HEK293T (cell line): ENCODE data around the gene NOL12.
A peak's percentile ranks its signal among the peaks of the same experiment; 100 is the strongest.

ENCODE experiments used
- CTCF ChIA-PET: fragments of 350-600 bp; formaldehyde crosslinking; extraction: SDS; loops from one replicate; lab custom pipeline; 2021; ENCODE audit warnings: antibody characterized with exemption, inconsistent platforms; lab: Yijun Ruan, JAX
- POLR2A ChIA-PET: fragments of 350-600 bp; formaldehyde crosslinking; extraction: SDS; loops from one replicate; lab custom pipeline; 2020; ENCODE audit warnings: antibody characterized with exemption, inconsistent platforms; lab: Yijun Ruan, JAX
- DNase-seq: peaks from one replicate; pipeline ENCODE4 v3.0.0; 2012; ENCODE audit warnings: mixed read lengths; ENCODE audit errors: extremely low spot score
- ARNT ChIP-seq: fragments of 450-650 bp; IDR thresholded peaks from 2 replicates; pipeline ENCODE4 v1.6.1; 2017; ENCODE audit warnings: mild to moderate bottlenecking
- BHLHE40 ChIP-seq: fragments of 450-650 bp; IDR thresholded peaks from 2 replicates; pipeline ENCODE4 v1.6.1; 2016; ENCODE audit warnings: mild to moderate bottlenecking, moderate library complexity, borderline replicate concordance
- CTBP1 ChIP-seq: fragments of 450-650 bp; IDR thresholded peaks from 2 replicates; pipeline ENCODE4 v1.6.1; 2016; ENCODE audit warnings: borderline replicate concordance
- ELF4 ChIP-seq: fragments of 450-650 bp; IDR thresholded peaks from 2 replicates; pipeline ENCODE4 v1.6.1; 2017; ENCODE audit warnings: antibody characterized with exemption
- FOXA1 ChIP-seq: fragments of 450-650 bp; IDR thresholded peaks from 2 replicates; pipeline ENCODE4 v1.6.1; 2016; ENCODE audit warnings: mild to moderate bottlenecking
- FOXK2 ChIP-seq: fragments of 450-650 bp; IDR thresholded peaks from 2 replicates; pipeline ENCODE4 v1.6.1; 2016; ENCODE audit warnings: mild to moderate bottlenecking
- FOXM1 ChIP-seq: fragments of 450-650 bp; IDR thresholded peaks from 2 replicates; pipeline ENCODE4 v1.6.1; 2017; ENCODE audit warnings: mild to moderate bottlenecking, borderline replicate concordance
- HDGF ChIP-seq: fragments of 450-650 bp; IDR thresholded peaks from 2 replicates; pipeline ENCODE4 v1.6.1; 2017; ENCODE audit warnings: antibody characterized with exemption, borderline replicate concordance
- L3MBTL2 ChIP-seq: fragments of 450-650 bp; conservative IDR thresholded peaks from 2 replicates; pipeline ENCODE4 v1.6.1; 2016; ENCODE audit warnings: mild to moderate bottlenecking
- LEF1 ChIP-seq: fragments of 450-650 bp; IDR thresholded peaks from 2 replicates; pipeline ENCODE4 v1.6.1; 2017; ENCODE audit warnings: mild to moderate bottlenecking, borderline replicate concordance
- NFRKB ChIP-seq: fragments of 450-650 bp; IDR thresholded peaks from 2 replicates; pipeline ENCODE4 v1.6.1; 2016; ENCODE audit warnings: mild to moderate bottlenecking, moderate library complexity
- SP1 ChIP-seq: fragments of 450-650 bp; IDR thresholded peaks from 2 replicates; pipeline ENCODE4 v1.6.1; 2017
- SUZ12 ChIP-seq: fragments of 450-650 bp; IDR thresholded peaks from 2 replicates; pipeline ENCODE4 v1.6.1; 2016; ENCODE audit warnings: mild to moderate bottlenecking
- TARDBP ChIP-seq: fragments of 450-650 bp; IDR thresholded peaks from 2 replicates; pipeline ENCODE4 v1.6.1; 2016
- ZNF384 ChIP-seq: fragments of 450-650 bp; IDR thresholded peaks from 2 replicates; pipeline ENCODE4 v1.6.1; 2016
- TF ChIP-seq, protein P1 (sequence below): fragments of 450-650 bp; IDR thresholded peaks from 2 replicates; pipeline ENCODE4 v1.6.1; 2016

Gene NOL12, protein sequence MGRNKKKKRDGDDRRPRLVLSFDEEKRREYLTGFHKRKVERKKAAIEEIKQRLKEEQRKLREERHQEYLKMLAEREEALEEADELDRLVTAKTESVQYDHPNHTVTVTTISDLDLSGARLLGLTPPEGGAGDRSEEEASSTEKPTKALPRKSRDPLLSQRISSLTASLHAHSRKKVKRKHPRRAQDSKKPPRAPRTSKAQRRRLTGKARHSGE

DNA sequence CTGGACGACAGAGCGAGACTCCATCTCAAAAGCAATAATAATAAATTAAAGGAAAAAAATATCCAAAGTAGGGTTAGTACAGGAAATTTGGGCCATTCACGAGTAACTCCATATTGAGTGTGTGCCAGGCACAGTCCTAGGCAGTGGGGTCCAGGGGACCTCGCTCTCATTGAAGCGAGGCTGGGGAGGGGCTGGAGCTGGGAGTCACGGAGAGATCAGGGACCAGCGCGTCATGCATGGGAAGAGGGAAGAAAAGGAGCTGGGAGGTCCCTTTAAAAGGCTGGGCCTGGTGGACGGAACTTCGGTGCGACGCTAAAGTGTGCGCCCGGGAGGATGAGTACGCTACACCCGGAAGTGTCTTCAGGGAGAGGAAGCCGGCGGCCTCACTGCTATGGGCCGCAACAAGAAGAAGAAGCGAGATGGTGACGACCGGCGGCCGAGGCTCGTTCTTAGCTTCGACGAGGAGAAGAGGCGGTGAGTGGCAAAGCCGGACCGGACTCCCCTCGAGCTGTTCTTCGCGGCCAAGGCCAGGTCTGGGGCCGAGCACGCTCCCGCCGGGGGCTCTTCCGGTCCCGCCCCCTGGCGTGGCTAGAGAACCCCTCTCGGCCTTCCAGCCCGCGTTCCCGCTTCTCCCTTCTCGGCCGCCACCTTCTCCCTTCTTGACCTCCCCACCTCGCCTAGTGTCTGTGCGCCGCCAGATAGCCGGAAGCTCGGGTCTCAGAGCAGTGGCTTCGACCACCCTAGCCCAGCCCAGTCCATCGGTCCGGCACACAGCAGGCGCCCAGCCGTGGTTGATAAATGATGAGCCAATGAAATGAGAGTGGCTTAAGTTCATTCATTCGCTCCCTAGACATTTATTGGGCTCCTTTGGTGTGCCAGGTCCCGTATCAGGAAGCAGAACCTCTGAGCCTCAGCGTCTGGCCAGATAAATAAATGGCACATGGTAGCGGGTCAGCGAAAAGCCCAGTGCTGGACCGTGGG lies at the start of gene NOL12:
NOL12 (plus strand) TSS at position 342 of the 981 bp plus-strand sequence; CDS start at position 392, 50 bp downstream.
- DNase-seq = peak; percentile 92
- ChIA-PET CTCF (interaction anchor here (0.6 to 1.1 kb wide), 3 partner anchors 12 to 43 kb away, joined by 3 to 6 read pairs (median 3); no protein-coding TSS in a partner anchor), POLR2A (interaction anchor here (0.6 to 2.3 kb wide), 20 partner anchors 9 to 121 kb away, joined by 3 to 33 read pairs (median 4); partner anchors contain the start of genes GCAT, GGA1, LGALS1 and PDXP)
- no peak for TF ChIP-seq BHLHE40
- peak; percentile 92; the same call in 1 of the 2 replicates for TF ChIP-seq CTBP1
- no peak for TF ChIP-seq SUZ12
- no peak for TF ChIP-seq ZNF384
- TF ChIP-seq, protein P1, sequence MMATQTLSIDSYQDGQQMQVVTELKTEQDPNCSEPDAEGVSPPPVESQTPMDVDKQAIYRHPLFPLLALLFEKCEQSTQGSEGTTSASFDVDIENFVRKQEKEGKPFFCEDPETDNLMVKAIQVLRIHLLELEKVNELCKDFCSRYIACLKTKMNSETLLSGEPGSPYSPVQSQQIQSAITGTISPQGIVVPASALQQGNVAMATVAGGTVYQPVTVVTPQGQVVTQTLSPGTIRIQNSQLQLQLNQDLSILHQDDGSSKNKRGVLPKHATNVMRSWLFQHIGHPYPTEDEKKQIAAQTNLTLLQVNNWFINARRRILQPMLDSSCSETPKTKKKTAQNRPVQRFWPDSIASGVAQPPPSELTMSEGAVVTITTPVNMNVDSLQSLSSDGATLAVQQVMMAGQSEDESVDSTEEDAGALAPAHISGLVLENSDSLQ = no peak
- TF ChIP-seq TARDBP = no peak
- no peak for TF ChIP-seq NFRKB
- no peak; the same call in 1 of the 2 replicates for TF ChIP-seq SP1
- TF ChIP-seq LEF1 = no peak
- TF ChIP-seq ARNT = no peak
- TF ChIP-seq FOXK2 = no peak
- TF ChIP-seq ELF4 = peak; percentile 96
- TF ChIP-seq FOXA1 = no peak
- no peak for TF ChIP-seq HDGF
- peak; percentile 42; the same call in 1 of the 2 replicates for TF ChIP-seq L3MBTL2
- TF ChIP-seq FOXM1 = no peak

DNA sequence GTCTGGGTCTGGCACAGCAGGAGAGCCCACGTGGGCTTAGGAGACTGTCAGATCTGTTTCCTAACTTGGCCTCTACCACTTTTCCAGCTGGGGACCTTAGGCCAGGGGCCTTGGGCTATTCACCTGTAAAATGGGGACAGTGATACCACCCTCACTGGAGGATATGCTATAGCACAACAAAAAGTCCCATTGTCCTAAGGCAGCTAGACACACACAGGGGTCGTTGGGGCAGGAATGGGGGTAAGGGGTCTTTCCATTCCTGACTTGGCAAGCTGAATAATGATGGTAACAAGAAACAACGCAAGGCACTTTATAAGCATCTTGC lies 49.2 kb upstream of the NOL12 start:
- TF ChIP-seq SUZ12 = no peak
- TF ChIP-seq ELF4 = no peak
- no peak for TF ChIP-seq ARNT
- TF ChIP-seq ZNF384 = no peak
- TF ChIP-seq NFRKB = no peak
- TF ChIP-seq BHLHE40 = no peak
- no peak for TF ChIP-seq HDGF
- TF ChIP-seq FOXA1 = no peak
- TF ChIP-seq LEF1 = no peak
- TF ChIP-seq FOXM1 = no peak
- TF ChIP-seq TARDBP = no peak
- no peak for TF ChIP-seq L3MBTL2
- TF ChIP-seq, protein P1 = no peak
- TF ChIP-seq SP1 = no peak
- TF ChIP-seq FOXK2 = no peak
- no peak for TF ChIP-seq CTBP1
- ChIA-PET POLR2A (interaction anchor here (1.4 to 7.9 kb wide), 3 partner anchors 22 to 28 kb away, joined by 4 to 58 read pairs (median 15); partner anchors contain the start of genes GGA1 and PDXP), CTCF (interaction anchor here (0.5 to 1.5 kb wide), 4 partner anchors 11 to 32 kb away, joined by 3 to 6 read pairs (median 4); partner anchors contain the start of gene PDXP)
- DNase-seq = no peak

DNA sequence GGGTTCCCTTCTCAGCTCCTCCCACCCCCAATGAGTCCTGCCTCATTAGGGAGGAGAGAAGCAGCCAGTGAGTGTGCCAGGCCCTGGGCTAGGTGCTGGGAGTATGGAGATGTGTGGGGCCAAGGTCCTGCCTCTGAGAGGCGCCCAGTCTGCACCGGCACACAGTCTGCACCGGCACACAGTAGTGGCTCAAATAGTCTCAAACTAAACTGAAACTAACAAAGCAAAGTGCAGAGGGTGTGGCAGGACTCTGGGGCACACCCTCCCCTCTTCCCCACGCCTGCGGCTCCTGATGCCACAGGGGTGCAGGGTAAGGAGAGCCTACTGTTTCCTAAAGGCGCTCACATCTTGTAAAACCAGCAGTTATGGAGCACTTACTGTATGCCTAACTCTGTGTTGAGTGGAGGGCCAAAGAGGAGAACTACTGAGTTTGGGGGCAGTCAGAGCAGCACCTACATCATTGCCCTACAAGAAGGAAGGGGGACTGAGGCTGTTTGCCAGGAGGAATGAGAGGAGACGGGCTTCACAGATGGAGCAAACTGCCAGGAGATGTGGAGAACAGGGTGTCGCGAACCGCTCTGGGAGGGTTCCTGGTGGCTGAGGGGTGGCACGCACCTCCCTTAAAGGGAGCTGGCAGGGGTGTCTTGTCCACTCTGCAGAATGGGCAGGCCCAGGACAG lies 47.6 kb upstream of the NOL12 start:
- TF ChIP-seq FOXM1 = no peak
- ChIA-PET CTCF (interaction anchor here (1.5 kb wide), 1 partner anchor 23 kb away, joined by 3 read pairs; no protein-coding TSS in a partner anchor), POLR2A (interaction anchor here (1.1 to 7.9 kb wide), 4 partner anchors 10 to 30 kb away, joined by 3 to 58 read pairs (median 10); partner anchors contain the start of genes GGA1 and PDXP)
- no peak for DNase-seq

DNA sequence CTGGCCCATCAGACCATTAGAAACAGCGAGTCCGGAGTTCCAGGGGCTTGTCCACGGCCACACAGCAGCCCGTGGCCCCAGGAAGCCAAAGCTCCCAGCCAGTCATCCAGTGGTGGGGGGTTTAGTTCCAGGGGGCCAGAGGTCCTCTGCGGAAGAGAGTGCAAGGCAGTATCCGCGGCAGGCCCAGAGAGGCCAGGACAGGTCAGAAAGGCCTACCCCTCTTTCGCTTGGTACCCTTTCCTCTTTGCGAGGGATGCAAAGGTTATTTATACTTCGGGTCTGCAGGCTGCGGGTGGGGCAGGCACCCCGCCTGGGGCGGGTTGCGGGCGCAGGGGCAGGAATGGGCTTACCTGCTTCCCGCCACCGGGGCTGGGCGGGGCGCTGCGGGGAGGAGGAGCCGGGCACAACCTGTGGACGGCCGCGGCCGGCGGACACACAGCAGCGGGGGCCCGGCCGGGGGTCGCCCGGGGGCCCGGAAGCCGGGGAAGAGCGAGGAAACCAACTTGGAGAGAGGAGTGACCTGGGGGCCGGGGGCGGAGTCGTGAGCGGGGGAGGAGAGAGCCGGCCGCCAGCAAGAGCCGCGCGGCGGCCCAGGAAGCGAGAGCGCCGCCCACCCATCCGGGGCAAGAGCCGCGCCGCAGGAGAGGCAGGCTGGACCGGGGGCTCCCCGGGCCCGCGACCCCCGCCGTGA lies 46.9 kb upstream of the NOL12 start, which contains the start of gene SH3BP1:
SH3BP1 (plus strand) TSS at position 600 of the 691 bp plus-strand sequence. CDS start 119 bp downstream, outside the sequence.
- ChIA-PET CTCF (no interaction called here), POLR2A (interaction anchor here (1.4 to 2.3 kb wide), 2 partner anchors 20 to 31 kb away, joined by 5 to 15 read pairs; partner anchors contain the start of genes GGA1 and PDXP)
- peak; percentile 70 for DNase-seq
- TF ChIP-seq, protein P1 = no peak
- TF ChIP-seq BHLHE40 (no peak), ZNF384 (no peak), L3MBTL2 (no peak), FOXK2 (no peak), SP1 (no peak), LEF1 (no peak), TARDBP (no peak), FOXM1 (no peak), NFRKB (no peak), ARNT (no peak), CTBP1 (no peak), SUZ12 (no peak), HDGF (no peak), ELF4 (no peak)
